ENCODE data around the gene SYNE2.
"Not testable (repeated sequence)": the region's sequence is repeated elsewhere in the genome, so short reads cannot be mapped to it uniquely, and the experiment has no call there.

The SYNE2 gene, protein sequence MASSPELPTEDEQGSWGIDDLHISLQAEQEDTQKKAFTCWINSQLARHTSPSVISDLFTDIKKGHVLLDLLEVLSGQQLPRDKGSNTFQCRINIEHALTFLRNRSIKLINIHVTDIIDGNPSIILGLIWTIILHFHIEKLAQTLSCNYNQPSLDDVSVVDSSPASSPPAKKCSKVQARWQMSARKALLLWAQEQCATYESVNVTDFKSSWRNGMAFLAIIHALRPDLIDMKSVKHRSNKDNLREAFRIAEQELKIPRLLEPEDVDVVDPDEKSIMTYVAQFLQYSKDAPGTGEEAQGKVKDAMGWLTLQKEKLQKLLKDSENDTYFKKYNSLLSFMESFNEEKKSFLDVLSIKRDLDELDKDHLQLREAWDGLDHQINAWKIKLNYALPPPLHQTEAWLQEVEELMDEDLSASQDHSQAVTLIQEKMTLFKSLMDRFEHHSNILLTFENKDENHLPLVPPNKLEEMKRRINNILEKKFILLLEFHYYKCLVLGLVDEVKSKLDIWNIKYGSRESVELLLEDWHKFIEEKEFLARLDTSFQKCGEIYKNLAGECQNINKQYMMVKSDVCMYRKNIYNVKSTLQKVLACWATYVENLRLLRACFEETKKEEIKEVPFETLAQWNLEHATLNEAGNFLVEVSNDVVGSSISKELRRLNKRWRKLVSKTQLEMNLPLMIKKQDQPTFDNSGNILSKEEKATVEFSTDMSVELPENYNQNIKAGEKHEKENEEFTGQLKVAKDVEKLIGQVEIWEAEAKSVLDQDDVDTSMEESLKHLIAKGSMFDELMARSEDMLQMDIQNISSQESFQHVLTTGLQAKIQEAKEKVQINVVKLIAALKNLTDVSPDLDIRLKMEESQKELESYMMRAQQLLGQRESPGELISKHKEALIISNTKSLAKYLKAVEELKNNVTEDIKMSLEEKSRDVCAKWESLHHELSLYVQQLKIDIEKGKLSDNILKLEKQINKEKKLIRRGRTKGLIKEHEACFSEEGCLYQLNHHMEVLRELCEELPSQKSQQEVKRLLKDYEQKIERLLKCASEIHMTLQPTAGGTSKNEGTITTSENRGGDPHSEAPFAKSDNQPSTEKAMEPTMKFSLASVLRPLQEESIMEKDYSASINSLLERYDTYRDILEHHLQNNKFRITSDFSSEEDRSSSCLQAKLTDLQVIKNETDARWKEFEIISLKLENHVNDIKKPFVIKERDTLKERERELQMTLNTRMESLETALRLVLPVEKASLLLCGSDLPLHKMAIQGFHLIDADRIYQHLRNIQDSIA (N-terminal part only)

DNA sequence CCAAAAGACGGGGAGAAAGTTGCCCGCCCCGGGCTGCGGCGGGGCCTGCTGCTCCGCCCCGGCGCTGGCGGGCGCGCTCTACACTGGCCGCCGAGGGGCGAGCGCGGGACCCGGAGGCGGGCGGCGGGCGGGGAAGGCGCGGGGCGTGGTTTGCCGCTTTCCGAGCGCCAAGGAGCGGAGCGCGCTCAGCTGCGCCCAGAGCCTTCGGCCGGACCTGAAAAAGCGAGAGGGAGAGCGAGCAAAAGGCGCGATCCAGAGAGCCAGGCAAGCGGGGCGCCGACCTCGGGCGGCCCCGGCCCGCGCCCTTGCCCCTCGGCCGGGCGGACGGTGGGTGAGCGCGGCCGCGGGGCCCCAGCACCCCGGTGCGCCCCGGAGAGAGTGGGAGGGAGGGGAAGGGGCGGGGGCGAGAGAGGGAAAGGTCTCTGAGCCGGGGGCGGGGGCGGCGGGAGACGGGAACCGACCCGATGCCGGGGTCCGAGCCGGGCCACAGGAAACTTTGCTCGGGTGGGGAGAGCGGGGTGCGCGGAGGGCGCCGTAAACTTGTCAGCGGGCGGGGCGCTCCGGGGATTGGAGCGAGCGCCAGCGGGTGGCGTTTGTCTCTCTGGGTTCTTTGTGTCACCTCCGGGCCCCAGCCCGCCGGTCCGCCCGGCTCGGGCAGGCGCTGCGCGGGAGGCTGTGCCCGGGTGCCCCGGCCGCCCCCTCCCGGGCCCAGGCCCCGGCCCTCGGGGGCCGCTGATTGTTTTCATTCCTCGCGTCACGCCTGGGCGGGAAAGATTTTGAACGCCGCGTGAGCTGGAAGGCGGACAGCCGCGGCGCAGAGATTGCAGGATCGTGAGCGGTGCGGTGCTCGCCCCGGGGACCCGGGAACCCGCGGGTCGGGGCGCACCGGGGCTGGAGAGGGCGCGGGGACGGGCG lies at the start of gene SYNE2:
SYNE2 (plus strand) TSS at position 188 of the 915 bp plus-strand sequence. CDS start 56,145 bp downstream, outside the sequence.
- DNase-seq: peak in 34 of 51 donors; percentile 4 to 68 (median 22)

DNA sequence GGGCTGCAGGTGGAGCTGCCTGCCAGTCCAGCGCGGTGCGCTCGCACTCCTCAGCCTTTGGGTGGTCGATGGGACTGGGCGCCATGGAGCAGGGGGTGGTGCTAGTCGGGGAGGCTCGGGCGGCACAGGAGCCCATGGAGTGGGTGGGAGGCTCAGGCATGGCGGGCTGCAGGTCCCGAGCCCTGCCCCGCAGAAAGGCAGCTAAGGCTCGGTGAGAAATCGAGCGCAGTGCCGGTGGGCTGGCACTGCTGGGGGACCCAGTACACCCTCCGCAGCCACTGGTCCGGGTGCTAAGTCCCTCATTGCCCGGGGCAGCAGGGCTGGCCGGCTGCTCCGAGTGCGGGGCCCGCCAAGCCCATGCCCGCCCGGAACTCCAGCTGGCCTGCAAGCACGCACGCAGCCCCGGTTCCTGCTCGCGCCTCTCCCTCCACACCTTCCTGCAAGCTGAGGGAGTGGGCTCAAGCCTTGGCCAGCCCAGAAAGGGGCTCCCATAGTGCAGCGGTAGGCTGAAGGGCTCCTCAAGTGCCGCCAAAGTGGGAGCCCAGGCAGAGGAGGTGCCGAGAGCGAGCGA lies 49.5 kb upstream of the SYNE2 start:
- not testable (repeated sequence) for DNase-seq

DNA sequence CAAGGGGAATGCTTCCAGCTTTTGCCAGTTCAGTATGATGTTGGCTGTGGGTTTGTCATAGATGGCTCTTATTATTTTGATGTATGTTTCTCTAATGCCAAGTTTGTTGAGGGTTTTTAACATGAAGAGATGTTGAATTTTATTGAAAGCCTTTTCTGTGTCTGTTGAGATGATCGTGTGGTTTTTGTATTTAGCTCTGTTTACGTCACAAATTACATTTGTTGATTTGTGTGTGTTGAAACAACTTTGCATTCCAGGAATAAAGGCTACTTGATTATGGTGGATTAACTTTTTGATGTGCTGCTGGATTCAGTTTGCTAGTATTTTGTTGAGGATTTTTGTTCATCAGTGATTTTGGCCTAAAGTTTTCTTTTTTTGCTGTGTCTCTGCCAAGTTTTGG lies 46.7 kb upstream of the SYNE2 start:
- not testable (repeated sequence) for DNase-seq

DNA sequence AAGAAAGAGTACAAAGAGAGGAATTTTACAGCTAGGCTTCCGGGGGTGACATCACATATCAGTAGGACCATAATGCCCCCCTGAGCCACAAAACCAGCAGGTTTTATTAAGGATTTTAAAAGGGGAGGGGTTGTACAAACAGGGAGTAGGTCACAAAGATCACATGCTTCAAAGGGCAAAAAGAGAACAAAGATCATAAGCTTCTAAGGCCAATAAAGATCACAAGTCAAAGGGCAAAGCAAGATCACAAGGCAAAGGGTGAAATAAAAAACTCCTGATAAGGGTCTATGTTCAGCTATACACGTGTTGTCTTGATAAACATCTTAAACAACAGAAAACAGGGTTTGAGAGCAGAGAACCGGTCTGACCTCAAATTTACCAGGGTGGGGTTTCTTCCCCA lies 41.1 kb upstream of the SYNE2 start:
- DNase-seq: not testable (repeated sequence)

DNA sequence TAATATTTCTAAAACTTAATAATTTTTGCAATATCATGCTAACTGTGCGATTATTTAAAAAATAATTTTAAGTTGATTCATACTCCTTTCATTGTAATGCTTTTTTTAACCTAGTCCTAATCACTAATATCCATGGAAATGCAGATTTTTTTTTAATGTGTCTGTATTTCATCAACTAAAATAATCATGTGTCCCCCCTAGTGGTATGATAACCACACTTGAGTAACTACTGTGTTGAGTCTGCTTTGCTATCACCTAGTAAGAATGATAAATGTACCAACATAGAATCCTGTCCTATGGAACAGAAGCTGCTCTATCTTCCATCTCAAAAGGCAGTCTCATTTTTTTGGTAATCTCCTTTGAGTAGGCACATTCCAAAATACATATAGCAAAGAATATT lies 19.1 kb upstream of the SYNE2 start:
- no peak for DNase-seq

DNA sequence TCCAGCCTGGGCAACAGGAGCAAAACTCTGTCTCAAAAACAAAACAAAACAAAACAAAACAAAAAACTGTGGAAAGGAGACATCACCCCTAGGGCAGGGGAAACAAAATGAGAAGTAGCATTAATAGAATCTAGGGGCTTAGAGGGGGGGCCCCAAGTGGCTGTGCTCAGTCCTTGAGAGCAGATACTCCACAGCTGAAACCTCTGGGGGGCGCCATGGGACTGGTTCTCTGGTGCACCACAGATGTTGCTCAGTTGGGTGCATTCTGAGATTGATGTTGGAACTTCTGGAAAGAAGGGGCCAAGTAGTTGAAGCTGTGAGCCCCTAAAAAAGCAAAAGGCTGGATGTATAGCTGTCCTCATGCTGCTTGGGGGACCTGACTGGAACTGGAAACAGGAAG lies 11.8 kb upstream of the SYNE2 start:
- no peak for DNase-seq

DNA sequence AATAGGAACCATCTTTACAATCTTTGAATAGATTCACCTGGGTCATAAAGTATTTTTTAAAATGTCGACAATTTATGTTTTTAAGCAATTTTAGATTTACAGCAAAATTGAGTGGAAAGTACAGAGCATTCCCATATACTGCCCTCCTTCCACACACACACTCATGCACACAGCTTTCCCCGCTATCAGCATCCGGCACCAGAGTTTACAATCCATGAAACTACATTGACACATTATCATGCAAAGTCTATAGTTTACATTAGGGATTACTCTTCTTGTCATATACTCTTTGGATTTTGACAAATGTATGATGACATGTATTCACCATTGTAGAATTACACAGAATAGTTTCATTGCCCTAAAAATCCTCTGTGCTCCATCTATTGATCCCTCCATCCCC lies 9.0 kb upstream of the SYNE2 start:
- DNase-seq: no peak

DNA sequence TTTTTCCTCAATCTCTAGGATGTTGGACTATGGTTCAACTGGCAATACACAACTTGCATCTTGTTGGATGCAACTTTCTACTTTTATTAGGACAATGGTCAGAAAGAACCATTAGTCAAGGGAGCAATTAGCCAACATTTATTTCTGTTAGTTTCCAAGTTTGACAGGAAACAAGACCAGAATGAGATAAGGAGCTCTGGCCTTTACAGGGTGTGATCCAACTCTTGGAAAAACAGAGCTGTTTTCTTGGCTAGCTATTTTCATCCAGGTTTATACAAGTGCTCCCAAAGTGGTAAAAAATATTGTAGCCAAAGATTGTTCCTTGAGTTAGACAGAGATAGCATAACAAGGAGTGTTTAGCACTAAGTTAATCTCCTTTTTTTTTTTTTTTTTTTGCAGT lies 3.9 kb upstream of the SYNE2 start:
- DNase-seq: no peak

DNA sequence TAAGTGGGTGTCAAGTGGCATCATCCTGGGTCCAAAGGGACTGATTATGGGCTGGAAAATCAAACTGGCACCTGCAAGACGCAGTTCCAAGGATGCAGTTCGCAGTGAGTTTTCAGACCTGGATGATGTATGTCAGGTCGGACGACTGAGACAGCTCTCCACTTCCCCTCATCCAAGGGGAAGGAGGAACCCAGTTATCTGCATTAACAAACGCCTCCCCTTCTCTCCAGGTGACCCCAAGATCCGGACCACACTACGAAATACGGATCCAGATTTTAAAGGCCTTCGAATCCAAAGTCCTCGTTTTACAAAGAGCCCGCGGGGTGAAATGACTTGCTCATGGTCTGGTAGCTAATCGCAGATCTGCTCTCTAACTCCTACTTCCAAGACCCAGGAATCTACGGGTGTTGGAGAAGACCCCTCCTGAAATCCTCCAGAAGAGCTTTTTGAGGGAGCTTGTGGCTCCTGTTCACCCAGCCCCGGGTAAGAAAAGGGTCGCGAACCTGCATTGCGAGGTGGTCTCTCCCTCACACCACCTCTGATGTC lies 460 bp upstream of the SYNE2 start:
- DNase-seq: no peak

DNA sequence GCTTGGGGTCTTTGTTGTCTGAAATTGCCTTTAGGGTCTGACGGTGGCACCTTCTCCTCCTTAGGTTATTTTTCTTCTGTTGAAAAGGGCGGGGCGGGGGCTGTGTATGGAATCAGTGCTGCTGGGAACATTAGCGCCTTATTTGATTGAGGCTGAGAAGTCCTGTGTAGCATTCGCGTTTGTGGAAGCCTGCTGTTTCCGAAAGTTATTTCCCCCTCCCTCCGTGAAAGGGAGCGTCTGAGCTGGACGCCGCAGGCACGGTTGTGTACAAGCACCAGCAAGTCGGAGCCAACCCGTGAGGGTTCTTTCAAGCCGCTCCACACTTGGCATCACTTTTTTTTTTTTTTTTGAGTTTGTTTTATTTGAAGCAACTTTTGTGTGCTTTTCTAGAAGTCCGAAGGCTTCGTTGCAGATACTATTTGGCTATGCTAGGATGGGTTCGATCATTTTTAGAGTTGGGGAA lies 1.1 kb downstream of the SYNE2 start:
- peak in 4 of 51 donors; percentile 2 to 8 (median 2) for DNase-seq

DNA sequence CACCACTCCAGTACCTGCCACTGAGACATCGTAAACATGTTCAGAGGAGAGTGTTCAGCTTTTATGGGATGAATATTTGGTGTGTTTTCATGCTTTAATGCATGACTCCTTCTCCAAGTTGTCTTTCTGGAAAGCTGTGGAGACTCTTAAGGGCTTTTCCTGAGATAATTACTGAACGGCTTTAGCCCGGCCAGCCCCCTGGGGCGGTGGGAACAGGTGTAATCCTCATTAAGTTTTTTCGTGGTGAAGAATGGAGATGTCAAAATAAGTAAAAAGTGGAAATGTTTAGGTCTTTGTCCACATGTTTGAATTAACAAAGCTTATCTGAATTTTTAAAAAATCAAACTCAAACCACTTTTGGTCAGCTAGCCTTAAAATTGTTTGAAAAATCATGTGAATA lies 1.5 kb downstream of the SYNE2 start:
- DNase-seq: no peak

DNA sequence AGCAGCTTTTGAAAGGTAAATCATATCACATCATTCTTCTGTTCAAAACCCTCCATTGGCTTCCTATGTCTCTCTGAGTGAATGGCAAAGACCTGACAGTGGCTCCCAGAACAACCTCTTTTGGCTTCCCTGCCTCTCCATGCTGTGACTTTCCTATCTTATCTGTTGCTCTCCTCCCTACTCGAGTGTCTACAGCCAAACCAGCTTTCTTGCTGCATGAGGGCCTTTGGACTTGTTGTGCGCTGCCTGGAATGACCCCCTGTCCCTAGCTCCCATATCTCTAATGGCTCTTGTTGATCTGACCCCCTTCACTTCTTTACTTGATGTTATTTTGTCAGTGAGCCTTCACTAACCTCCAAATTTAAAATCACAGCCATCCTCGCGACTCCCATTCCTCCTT lies 2.5 kb downstream of the SYNE2 start:
- DNase-seq: no peak

DNA sequence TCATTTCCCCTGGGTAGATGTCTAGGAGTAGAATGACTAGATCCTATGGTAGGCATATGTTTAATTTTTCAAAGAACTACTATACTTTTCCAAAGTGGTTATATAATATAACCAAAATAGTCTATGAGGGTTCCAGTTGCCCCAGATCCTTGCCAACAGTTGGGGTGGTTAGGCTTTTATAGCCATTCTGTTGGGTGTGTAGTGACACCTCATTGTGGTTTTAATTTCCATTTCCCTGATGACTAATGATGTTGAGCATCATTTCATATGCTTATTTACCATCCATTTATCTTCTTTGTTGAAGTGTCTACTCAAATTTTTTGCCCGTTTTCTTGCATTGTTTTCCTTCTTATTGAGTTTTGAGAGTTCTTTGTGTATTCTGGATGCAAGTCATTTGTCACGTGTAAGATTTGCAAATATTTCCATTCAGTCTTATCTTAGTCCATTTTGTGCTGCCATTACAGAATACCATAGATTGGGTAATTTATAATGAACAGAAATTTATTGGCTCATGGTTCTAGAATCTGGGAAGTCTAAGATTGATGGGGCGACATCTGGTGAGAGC lies 4.7 kb downstream of the SYNE2 start:
- no peak for DNase-seq

DNA sequence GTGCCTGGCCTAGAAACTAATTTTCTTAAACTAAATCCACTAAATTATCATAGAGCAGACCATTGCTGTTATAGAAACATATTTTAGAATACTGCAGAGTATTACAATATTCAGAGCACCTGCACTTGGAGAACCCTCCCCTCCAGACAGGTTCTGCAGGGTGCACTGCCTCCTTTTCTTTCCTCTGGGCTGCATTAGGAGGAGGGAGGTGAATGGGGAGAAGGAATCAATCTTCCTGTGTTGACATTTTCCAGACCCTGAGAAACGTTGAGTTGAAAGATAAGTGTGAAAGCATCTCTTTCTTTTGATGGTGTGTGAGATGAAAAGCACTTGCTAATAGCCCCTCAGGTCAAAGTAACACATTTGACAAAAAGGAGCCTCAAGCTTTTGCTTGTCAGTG lies 7.3 kb downstream of the SYNE2 start:
- DNase-seq: no peak

DNA sequence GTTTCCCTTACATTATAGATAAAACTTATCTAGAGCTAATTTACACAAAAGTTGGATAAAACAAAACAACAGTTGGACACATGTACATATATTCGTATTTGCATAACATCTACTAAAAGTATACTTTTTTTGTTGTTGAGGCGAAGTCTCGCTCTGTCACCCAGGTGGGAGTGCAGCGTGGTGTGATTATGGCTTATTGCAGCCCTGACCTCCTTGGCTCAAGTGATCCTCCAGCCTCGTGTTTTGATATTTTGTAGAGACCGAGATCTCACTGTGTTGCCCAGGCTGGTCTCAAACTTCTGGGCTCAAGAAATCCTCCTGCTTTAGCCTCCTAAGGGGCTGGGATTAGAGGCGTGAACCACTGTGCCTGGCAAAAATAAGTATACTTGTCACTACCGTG lies 9.4 kb downstream of the SYNE2 start:
- DNase-seq: no peak

DNA sequence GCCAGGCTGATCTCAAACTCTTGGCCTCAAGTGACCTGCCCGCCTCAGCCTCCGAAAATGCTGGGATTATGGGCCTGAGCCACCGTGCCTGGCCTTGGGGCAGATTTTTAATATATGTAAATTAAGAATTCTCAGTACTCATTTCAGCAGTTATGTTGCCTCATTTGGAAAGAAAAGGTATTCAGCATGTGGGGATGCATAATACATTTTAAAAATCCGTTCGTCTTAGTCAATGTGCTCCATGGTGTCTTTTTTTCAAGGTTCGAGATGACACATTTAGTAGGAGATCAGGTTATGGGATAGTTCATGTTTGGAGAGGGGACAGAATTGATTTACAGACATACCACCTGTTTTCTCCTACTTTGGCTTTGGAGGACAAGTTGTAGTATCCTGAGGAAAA lies 10.2 kb downstream of the SYNE2 start:
- DNase-seq: no peak

DNA sequence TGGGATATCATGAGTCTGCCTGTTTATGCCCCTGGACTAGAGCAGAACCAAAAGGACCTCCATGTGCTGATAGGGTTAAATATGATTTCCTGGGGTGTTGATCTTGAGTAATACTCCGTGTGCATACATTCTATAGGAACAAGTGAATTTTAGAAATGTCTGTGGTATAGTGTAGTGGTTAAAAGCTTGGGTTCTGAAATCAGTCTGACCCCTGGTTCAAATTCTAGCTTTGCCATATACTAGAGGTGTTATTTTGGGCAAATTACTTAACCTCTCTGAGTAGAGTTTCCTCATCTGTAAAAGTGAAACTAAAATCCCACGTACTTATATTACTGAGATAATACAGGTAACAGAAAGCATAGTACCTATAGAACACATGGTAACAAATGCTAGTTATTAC lies 12.0 kb downstream of the SYNE2 start:
- DNase-seq: not testable (repeated sequence)

DNA sequence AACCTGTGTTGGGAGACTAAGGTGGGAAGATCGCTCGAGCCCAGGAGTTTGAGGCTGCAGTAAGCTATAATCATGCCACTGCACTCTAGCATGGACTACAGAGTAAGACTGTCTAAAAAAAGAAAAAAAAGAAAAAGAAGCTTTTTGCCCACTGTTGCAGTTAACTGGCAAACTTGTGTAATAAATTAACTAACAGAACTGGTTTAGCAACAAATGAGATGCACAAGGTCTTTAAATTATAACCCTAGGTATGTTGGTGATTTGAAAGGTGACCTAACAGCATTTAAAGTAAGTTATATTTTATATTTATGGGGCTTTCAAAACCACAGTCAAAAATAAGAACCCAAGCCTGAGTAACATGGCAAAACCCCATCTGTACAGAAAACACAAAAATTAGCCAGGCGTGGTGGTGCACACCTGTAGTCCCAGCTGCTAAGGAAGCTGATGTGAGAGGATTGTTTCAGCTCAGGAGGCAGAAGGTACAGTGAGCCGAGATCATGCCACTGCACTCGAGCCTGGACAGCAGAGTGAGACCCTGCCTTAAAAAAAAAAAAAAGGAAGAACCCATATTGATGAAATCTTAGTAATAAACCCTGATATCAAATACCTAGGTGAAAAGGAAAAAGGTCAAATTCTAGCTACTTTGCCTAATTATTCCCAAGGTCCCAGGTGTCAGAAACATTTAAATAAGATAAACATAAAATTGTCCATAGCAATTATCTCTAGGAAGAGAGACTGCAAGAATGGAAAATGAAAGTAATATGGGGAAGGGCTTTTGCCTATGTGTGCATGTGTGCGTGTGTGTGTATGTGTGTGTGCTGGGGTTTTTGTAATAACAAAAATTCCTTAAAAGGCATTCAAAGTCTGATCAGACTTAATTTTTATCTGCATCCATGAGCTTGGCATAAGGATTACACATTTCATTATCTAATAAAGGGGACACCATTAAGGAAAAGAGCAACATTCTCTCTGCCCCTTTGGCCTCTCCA lies 15.4 kb downstream of the SYNE2 start:
- DNase-seq: no peak
